GM12892 (cell line): Measurements from ENCODE around the gene TTC31.
"Not testable (repeated sequence)": the region's sequence is repeated elsewhere in the genome, so short reads cannot be mapped to it uniquely, and the experiment has no call there.

Experiments
- POLR2A ChIP-seq: IDR thresholded peaks from 2 replicates; pipeline ENCODE4 v1.6.1; 2011; ENCODE audit warnings: low read depth, low read length, control low read depth
- POLR2AphosphoS5 ChIP-seq: IDR thresholded peaks from 2 replicates; pipeline ENCODE4 v1.6.1; 2011; ENCODE audit warnings: low read depth, low read length, control low read depth
- TAF1 ChIP-seq: IDR thresholded peaks from 2 replicates; pipeline ENCODE4 v1.6.1; 2011; ENCODE audit warnings: low read depth, mild to moderate bottlenecking, control low read depth, low read length, borderline replicate concordance

GRCh38 chr2:74442483-74443297 is 40.2 kb upstream of the TTC31 start:
- TF ChIP-seq TAF1, POLR2A, POLR2AphosphoS5: not testable (repeated sequence)
